ENCODE data around the gene SCN11A.

GRCh38 chr3:39029556-39029955 is 22.2 kb downstream of the SCN11A start:
- TF ChIP-seq HDGF (IDR thresholded peaks at IDR 0.05; ENCODE audit: borderline replicate concordance) (no peak), SUZ12 (IDR thresholded peaks at IDR 0.05) (no peak), FOXA1 (IDR thresholded peaks at IDR 0.05) (no peak), ZNF384 (IDR thresholded peaks at IDR 0.05) (no peak), L3MBTL2 (conservative IDR thresholded peaks at IDR 0.05) (no peak)

Data from HEK293T (cell line).